SK-N-SH (cell line): ENCODE results near the gene C11orf58. TPM values are rescaled to one million over a fixed set of nuclear protein-coding genes. Genes with fewer than 3 reads are reported as not detected.
A peak's percentile ranks its signal among the peaks of the same experiment; 100 is the strongest.

Experiments
- CTCF ChIA-PET: fragments of 300-600, 350-600 bp; formaldehyde crosslinking; extraction: SDS; loops from one replicate; lab custom pipeline; 2021; lab: Yijun Ruan, JAX
- POLR2A ChIA-PET: fragments of 350-600 bp; sonication (Branson Sonifier 250); formaldehyde crosslinking; extraction: SDS; loops from one replicate; lab custom pipeline; 2020; ENCODE audit warnings: antibody characterized with exemption, inconsistent platforms; lab: Yijun Ruan, JAX
- DNase-seq: peaks from one replicate; pipeline ENCODE4 v3.0.0; 2012
- H2AFZ ChIP-seq: fragments of 200-600 bp; sonication (generic); 2 replicates; pipeline ENCODE4 v1.8.1; 2016; ENCODE audit warnings: antibody characterized with exemption, mild to moderate bottlenecking, low read depth
- H3F3A ChIP-seq: fragments of 200-600 bp; sonication (generic); replicated peaks from 2 replicates; pipeline ENCODE3; 2016; ENCODE audit warnings: antibody characterized with exemption, mild to moderate bottlenecking; ENCODE audit not compliant: insufficient read depth
- H3K27ac ChIP-seq, 2 experiments: fragments of 200-500 bp in 1 of 2; fragments of 200-600 bp in 1 of 2; sonication (Bioruptor generic) in 1 of 2; sonication (generic), shearing (Covaris generic) in 1 of 2; 2 replicates each; pipeline versions ENCODE4 v1.5.1 to v1.6.1; 2014 to 2016; ENCODE audit warnings: low read depth in 2 of 2, inconsistent platforms in 1 of 2, low read length in 1 of 2, mild to moderate bottlenecking in 1 of 2, mixed read lengths in 1 of 2
- H3K27me3 ChIP-seq: fragments of 200-600 bp; sonication (generic), shearing (Covaris generic); 2 replicates; pipeline ENCODE4 v1.6.1; 2016; ENCODE audit warnings: mixed run types; ENCODE audit not compliant: insufficient read depth
- H3K36me3 ChIP-seq, 2 experiments: fragments of 200-500 bp in 1 of 2; fragments of 200-600 bp in 1 of 2; sonication (Bioruptor generic) in 1 of 2; sonication (generic) in 1 of 2; replicated peaks in 1 of 2; 2 replicates each; pipeline versions ENCODE3 to v1.5.1; 2014 to 2016; ENCODE audit warnings: low read length in 1 of 2, mild to moderate bottlenecking in 1 of 2; ENCODE audit not compliant: insufficient read depth in 2 of 2, control insufficient read depth in 1 of 2
- H3K4me1 ChIP-seq, 2 experiments: fragments of 200-500 bp in 1 of 2; fragments of 200-600 bp in 1 of 2; sonication (Bioruptor generic) in 1 of 2; sonication (generic), shearing (Covaris generic) in 1 of 2; 2 replicates each; pipeline versions ENCODE4 v1.5.1 to v1.6.1; 2014 to 2016; ENCODE audit warnings: low read depth in 1 of 2, low read length in 1 of 2, mixed run types in 1 of 2; ENCODE audit not compliant: insufficient read depth in 2 of 2, control insufficient read depth in 1 of 2
- H3K4me2 ChIP-seq: fragments of 200-600 bp; sonication (generic), shearing (Covaris generic); 2 replicates; pipeline ENCODE4 v1.6.1; 2017; ENCODE audit warnings: mixed run types
- H3K4me3 ChIP-seq, 2 experiments: fragments of 200-500 bp in 1 of 2; fragments of 200-600 bp in 1 of 2; sonication (Bioruptor generic) in 1 of 2; sonication (generic), shearing (Covaris generic) in 1 of 2; 2 replicates each; pipeline versions ENCODE4 v1.5.1 to v1.8.1; 2014 to 2016; ENCODE audit warnings: low read depth in 2 of 2, inconsistent platforms in 1 of 2, low read length in 1 of 2, mild to moderate bottlenecking in 1 of 2, mixed read lengths in 1 of 2, moderate library complexity in 1 of 2
- H3K79me2 ChIP-seq: fragments of 200-600 bp; sonication (generic); 2 replicates; pipeline ENCODE4 v1.8.1; 2017; ENCODE audit warnings: mild to moderate bottlenecking; ENCODE audit not compliant: insufficient read depth
- H3K9ac ChIP-seq: fragments of 200-600 bp; sonication (generic); 2 replicates; pipeline ENCODE4 v1.6.1; 2017; ENCODE audit warnings: mixed run types
- H3K9me2 ChIP-seq: fragments of 200-600 bp; sonication (generic); 2 replicates; pipeline ENCODE4 v1.6.1; 2017; ENCODE audit warnings: mixed run types
- H3K9me3 ChIP-seq: fragments of 200-600 bp; sonication (generic); 2 replicates; pipeline ENCODE4 v1.6.1; 2017; ENCODE audit warnings: mixed run types, mild to moderate bottlenecking, moderate library complexity
- H4K20me1 ChIP-seq: fragments of 200-600 bp; sonication (generic); 2 replicates; pipeline ENCODE4 v1.6.1; 2017; ENCODE audit warnings: mild to moderate bottlenecking, mixed run types; ENCODE audit not compliant: insufficient read depth
- CHD2 ChIP-seq: fragments of 150-350 bp; IDR thresholded peaks from 2 replicates; pipeline ENCODE4 v1.6.1; 2018; ENCODE audit warnings: low read length; ENCODE audit not compliant: partially characterized antibody
- CTCF ChIP-seq: fragments of 200-600 bp; sonication (generic); IDR thresholded peaks from 2 replicates; pipeline ENCODE4 v1.6.1; 2017; ENCODE audit warnings: antibody characterized with exemption, mild to moderate bottlenecking, moderate library complexity
- ELF1 ChIP-seq: IDR thresholded peaks from 2 replicates; pipeline ENCODE4 v1.4.0; 2012
- EP300 ChIP-seq, 2 experiments: IDR thresholded peaks; 2 replicates each; pipeline versions ENCODE4 v1.4.0 to v1.6.1; 2012; ENCODE audit warnings: borderline replicate concordance in 1 of 2, low read depth in 1 of 2, low read length in 1 of 2
- EZH2phosphoT487 ChIP-seq: fragments of 200-600 bp; sonication (generic); IDR thresholded peaks from 2 replicates; pipeline ENCODE4 v1.6.1; 2017; ENCODE audit warnings: low read depth, mixed run types, mild to moderate bottlenecking, antibody characterized with exemption, moderate library complexity, borderline replicate concordance
- FOSL2 ChIP-seq: IDR thresholded peaks from 2 replicates; pipeline ENCODE4 v1.4.0; 2012; ENCODE audit warnings: low read depth, mild to moderate bottlenecking, moderate library complexity, borderline replicate concordance
- FOXJ3 ChIP-seq: sonication (generic); formaldehyde crosslinking; IDR thresholded peaks from 2 replicates; pipeline ENCODE4 v1.5.1; 2020; ENCODE audit warnings: mild to moderate bottlenecking, missing genetic modification reagents
- GABPA ChIP-seq: IDR thresholded peaks from 2 replicates; pipeline ENCODE4 v1.4.0; 2012; ENCODE audit warnings: low read depth, mild to moderate bottlenecking
- GATA2 ChIP-seq: sonication (generic); formaldehyde crosslinking; IDR thresholded peaks from 2 replicates; pipeline ENCODE4 v1.5.0; 2020; ENCODE audit warnings: mild to moderate bottlenecking, missing genetic modification reagents
- JUND ChIP-seq: IDR thresholded peaks from 2 replicates; pipeline ENCODE4 v1.4.0; 2012
- MEF2A ChIP-seq: IDR thresholded peaks from 2 replicates; pipeline ENCODE4 v1.4.0; 2012; ENCODE audit warnings: low read depth, borderline replicate concordance
- NFIC ChIP-seq: IDR thresholded peaks from 2 replicates; pipeline ENCODE4 v1.4.0; 2012; ENCODE audit warnings: borderline replicate concordance
- NRF1 ChIP-seq: IDR thresholded peaks from 2 replicates; pipeline ENCODE4 v1.6.1; 2012; ENCODE audit warnings: low read depth, mild to moderate bottlenecking, low read length
- POLR2AphosphoS5 ChIP-seq: IDR thresholded peaks from 2 replicates; pipeline ENCODE4 v1.6.1; 2012; ENCODE audit warnings: low read depth, low read length
- RCOR1 ChIP-seq: fragments of 150-350 bp; IDR thresholded peaks from 2 replicates; pipeline ENCODE4 v1.6.1; 2017; ENCODE audit warnings: antibody characterized with exemption, low read length
- RFX5 ChIP-seq: IDR thresholded peaks from 2 replicates; pipeline ENCODE4 v1.6.1; 2012; ENCODE audit warnings: mild to moderate bottlenecking, improper control_type of control experiment, low read length
- RXRA ChIP-seq: IDR thresholded peaks from 2 replicates; pipeline ENCODE4 v1.4.0; 2012; ENCODE audit warnings: low read depth, mild to moderate bottlenecking, borderline replicate concordance
- TAF1 ChIP-seq: IDR thresholded peaks from 2 replicates; pipeline ENCODE4 v1.6.1; 2012; ENCODE audit warnings: low read depth, mild to moderate bottlenecking, low read length, moderate library complexity, borderline replicate concordance
- TCF12 ChIP-seq: IDR thresholded peaks from 2 replicates; pipeline ENCODE4 v1.4.0; 2012
- TEAD4 ChIP-seq: IDR thresholded peaks from 2 replicates; pipeline ENCODE4 v1.4.0; 2012; ENCODE audit warnings: mild to moderate bottlenecking, borderline replicate concordance; ENCODE audit not compliant: insufficient read depth
- YY1 ChIP-seq: IDR thresholded peaks from 2 replicates; pipeline ENCODE4 v1.4.0; 2012; ENCODE audit warnings: low read depth, mild to moderate bottlenecking
- WGBS: methylation state at CpG from one replicate; pipeline ENCODE4 v1.1.6; 2017; ENCODE audit warnings: low lambda C conversion rate; 5-methylcytosine and 5-hydroxymethylcytosine counted together
- polyA plus RNA-seq, 3 experiments: library from polyadenylated mRNA; depleted of rRNA; stranded (reverse); fragments of >200 nt; gene quantifications; 2 replicates each; pipeline ENCODE4 v1.2.3, GENCODE V29; 2012
- TF ChIP-seq, protein P1 (sequence below): IDR thresholded peaks from 2 replicates; pipeline ENCODE4 v1.4.0; 2012; ENCODE audit warnings: low read depth, borderline replicate concordance
- TF ChIP-seq, protein P2 (sequence below): fragments of 150-350 bp; IDR thresholded peaks from 2 replicates; pipeline ENCODE4 v1.6.1; 2017; ENCODE audit warnings: antibody characterized with exemption, low read length, low read depth, borderline replicate concordance
- TF ChIP-seq, protein P3 (sequence below): IDR thresholded peaks from 2 replicates; pipeline ENCODE4; 2012

C11orf58 gene
- polyA plus RNA-seq, 1 of the 3 experiments (the other 2 are of a cell fraction) = 150 TPM

GRCh38 chr11:16769386-16769785 is 30.9 kb downstream of the C11orf58 start:
- H3K9ac ChIP-seq = no peak overlapping the region
- H3K79me2 ChIP-seq = no peaks in the 10 kb centered on the region
- H3K9me3 ChIP-seq = no peaks in the 10 kb centered on the region
- POLR2A ChIA-PET = no interaction called here
- peaks cover 0 to 6% of the 10 kb centered on the region in 2 experiments; a peak in 1 of 4 replicates for H3K4me1 ChIP-seq
- no peak overlapping the region for H3K4me3 ChIP-seq
- H2AFZ ChIP-seq = no peak overlapping the region
- no peaks in the 10 kb centered on the region for H3K9me2 ChIP-seq
- 74% methylated on average over 4 of the region's 4 CpGs for WGBS
- H4K20me1 ChIP-seq = no peaks in the 10 kb centered on the region
- DNase-seq = peak; percentile 1
- H3K4me2 ChIP-seq = no peak overlapping the region
- no peaks in the 10 kb centered on the region for H3K36me3 ChIP-seq
- H3F3A ChIP-seq = no peaks in the 10 kb centered on the region
- no peaks in the 10 kb centered on the region for H3K27me3 ChIP-seq
- H3K27ac ChIP-seq = no peak overlapping the region
- TF ChIP-seq TEAD4 (no peak), ELF1 (no peak), RFX5 (no peak), EZH2phosphoT487 (no peak), POLR2AphosphoS5 (no peak), RCOR1 (no peak), YY1 (no peak), NFIC (no peak), JUND (no peak), FOSL2 (no peak), NRF1 (no peak)
- TF ChIP-seq, all 33 proteins: peak for 0
- CTCF ChIA-PET = interaction anchor here (1.5 to 6.2 kb wide), 2 partner anchors 10 to 17 kb away, joined by 3 to 46 read pairs; no protein-coding TSS in a partner anchor

- H3K79me2 ChIP-seq = no peaks in the 10 kb centered on the region
- POLR2A ChIA-PET = interaction anchor here (0.5 kb wide), 1 partner anchor 1327 kb away, joined by 3 read pairs; no protein-coding TSS in a partner anchor
- no peak overlapping the region for H3K27ac ChIP-seq
- no peak overlapping the region for H3K4me3 ChIP-seq
- CTCF ChIA-PET = interaction anchor here (1.5 to 6.2 kb wide), 2 partner anchors 9 to 16 kb away, joined by 3 to 46 read pairs; no protein-coding TSS in a partner anchor
- no peaks in the 10 kb centered on the region for H3K9me2 ChIP-seq
- no peak overlapping the region for H3K9ac ChIP-seq
- TF ChIP-seq, protein P1, sequence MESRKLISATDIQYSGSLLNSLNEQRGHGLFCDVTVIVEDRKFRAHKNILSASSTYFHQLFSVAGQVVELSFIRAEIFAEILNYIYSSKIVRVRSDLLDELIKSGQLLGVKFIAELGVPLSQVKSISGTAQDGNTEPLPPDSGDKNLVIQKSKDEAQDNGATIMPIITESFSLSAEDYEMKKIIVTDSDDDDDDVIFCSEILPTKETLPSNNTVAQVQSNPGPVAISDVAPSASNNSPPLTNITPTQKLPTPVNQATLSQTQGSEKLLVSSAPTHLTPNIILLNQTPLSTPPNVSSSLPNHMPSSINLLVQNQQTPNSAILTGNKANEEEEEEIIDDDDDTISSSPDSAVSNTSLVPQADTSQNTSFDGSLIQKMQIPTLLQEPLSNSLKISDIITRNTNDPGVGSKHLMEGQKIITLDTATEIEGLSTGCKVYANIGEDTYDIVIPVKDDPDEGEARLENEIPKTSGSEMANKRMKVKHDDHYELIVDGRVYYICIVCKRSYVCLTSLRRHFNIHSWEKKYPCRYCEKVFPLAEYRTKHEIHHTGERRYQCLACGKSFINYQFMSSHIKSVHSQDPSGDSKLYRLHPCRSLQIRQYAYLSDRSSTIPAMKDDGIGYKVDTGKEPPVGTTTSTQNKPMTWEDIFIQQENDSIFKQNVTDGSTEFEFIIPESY = no peak
- TF ChIP-seq CHD2 (no peak), TCF12 (no peak), EZH2phosphoT487 (no peak), RXRA (no peak), MEF2A (no peak), FOXJ3 (CRISPR knock-in tag) (no peak), EP300 (IDR thresholded peaks at IDR 0.05; ENCODE audit: borderline replicate concordance in 1 of 2, low read depth in 1 of 2, low read length in 1 of 2) (no peak), POLR2AphosphoS5 (no peak), CTCF (no peak), GATA2 (no peak), TEAD4 (no peak), TAF1 (no peak), GABPA (no peak), ELF1 (no peak), NRF1 (no peak)
- TF ChIP-seq, protein P2, sequence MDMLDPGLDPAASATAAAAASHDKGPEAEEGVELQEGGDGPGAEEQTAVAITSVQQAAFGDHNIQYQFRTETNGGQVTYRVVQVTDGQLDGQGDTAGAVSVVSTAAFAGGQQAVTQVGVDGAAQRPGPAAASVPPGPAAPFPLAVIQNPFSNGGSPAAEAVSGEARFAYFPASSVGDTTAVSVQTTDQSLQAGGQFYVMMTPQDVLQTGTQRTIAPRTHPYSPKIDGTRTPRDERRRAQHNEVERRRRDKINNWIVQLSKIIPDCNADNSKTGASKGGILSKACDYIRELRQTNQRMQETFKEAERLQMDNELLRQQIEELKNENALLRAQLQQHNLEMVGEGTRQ = no peak
- TF ChIP-seq, protein P3, sequence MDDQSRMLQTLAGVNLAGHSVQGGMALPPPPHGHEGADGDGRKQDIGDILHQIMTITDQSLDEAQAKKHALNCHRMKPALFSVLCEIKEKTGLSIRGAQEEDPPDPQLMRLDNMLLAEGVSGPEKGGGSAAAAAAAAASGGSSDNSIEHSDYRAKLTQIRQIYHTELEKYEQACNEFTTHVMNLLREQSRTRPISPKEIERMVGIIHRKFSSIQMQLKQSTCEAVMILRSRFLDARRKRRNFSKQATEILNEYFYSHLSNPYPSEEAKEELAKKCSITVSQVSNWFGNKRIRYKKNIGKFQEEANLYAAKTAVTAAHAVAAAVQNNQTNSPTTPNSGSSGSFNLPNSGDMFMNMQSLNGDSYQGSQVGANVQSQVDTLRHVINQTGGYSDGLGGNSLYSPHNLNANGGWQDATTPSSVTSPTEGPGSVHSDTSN = no peak
- H3K27me3 ChIP-seq = no peaks in the 10 kb centered on the region
- WGBS = 39% methylated on average over 4 of the region's 11 CpGs
- H3K9me3 ChIP-seq = no peaks in the 10 kb centered on the region
- H3K36me3 ChIP-seq = no peaks in the 10 kb centered on the region
- DNase-seq = peak; percentile 3
- no peaks in the 10 kb centered on the region for H3F3A ChIP-seq
- no peaks in the 10 kb centered on the region for H4K20me1 ChIP-seq
- peaks cover 0 to 8% of the 10 kb centered on the region in 2 experiments; a peak in 1 of 4 replicates for H3K4me1 ChIP-seq
- no peak overlapping the region for H2AFZ ChIP-seq
- H3K4me2 ChIP-seq = no peak overlapping the region
Observed at GRCh38 chr11:16770016-16770415, 31.6 kb downstream of the C11orf58 start.
